GM08714 (cell line): Measurements from ENCODE around the gene ZNF32.
A peak's percentile ranks its signal among the peaks of the same experiment; 100 is the strongest.

ENCODE experiments used
- H3K4me3 ChIP-seq: fragments of 200-500 bp; sonication (Bioruptor generic); 2 replicates; pipeline ENCODE4 v1.5.1; 2014; ENCODE audit warnings: mild to moderate bottlenecking, low read length, inconsistent platforms
- ZNF274 ChIP-seq: IDR thresholded peaks from 2 replicates; pipeline ENCODE4 v1.6.1; 2012; ENCODE audit warnings: mild to moderate bottlenecking, low read depth, low read length

ZNF32 gene

DNA sequence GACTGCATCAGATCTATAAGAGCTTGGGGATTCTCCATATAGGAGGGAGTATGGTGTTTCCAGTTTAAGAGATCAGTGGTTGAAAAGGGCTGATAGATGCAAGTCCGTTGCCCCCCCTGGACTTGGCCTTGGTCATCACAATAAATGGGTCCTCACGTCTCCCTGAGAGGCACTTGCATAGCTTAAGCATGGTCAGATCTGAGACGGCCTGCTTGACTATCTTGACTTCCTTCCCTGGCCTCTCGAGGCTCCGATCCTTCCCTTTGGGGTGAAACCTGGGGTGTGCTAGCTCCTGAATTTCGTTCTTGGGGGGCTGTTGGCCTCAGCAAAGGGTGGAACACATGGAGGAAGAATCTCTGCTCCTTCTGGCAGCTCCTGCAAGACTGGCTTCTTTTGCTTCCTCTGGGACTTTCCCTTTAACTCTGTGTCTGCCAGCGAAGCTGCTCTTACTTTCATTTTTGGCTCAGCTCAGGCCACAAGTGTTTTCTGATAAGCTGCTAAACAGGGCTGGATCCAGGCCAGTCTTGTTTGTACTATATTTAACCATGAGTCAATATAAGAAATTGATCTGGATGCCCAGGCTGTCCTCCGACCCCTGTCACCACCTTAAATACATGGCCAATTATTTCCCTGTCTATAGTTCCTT lies 53.6 kb downstream of the ZNF32 start:
- no peak for TF ChIP-seq ZNF274
- peak overlapping the region; percentile 51; the same call in 1 of the 2 replicates for H3K4me3 ChIP-seq
